RKO (cell line): ENCODE measurements around the gene KLK1.
A peak's percentile ranks its signal among the peaks of the same experiment; 100 is the strongest.

Source experiments
- DNase-seq: peaks from one replicate; pipeline ENCODE4 v3.0.0-alpha.2; 2016; ENCODE audit warnings: low spot score

The KLK1 gene

DNA sequence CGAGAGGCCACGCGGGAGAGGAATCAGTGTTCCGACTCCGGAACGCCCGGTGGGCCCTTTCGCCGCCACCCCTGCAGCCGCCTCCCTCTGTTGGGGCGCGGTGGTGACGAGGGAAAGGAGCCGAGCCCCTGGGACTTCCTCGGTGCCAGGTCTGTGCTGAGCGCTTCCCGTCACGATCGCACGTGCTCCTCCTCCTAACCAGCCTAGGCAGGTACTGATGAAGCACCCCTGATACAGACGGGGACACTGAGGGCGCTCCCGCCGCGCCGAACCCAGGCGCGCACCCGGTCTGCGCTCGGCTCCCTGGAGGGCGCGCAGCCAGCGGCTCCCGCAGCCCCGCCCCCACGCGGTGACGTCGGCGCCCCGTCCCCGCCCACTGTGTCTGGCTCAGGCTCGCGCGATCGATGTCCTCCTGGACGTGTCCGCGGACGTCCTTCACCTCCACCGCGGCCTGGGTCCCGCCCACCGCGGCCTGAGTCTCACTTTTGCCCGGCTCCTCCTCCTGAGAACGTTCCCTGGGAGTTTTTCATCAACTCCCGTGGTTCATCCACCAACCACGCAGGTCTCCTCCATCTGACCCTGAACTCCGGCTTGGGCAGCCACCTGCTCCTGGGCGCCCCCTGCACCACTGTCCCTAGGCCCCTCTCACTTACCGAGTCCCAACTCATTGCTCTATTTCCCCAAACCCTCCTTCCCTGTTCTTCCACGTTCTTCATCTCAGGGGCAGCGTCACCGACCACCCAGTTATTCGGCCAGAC, 12.4 kb upstream of the KLK1 start:
- DNase-seq: peak; percentile 80

DNA sequence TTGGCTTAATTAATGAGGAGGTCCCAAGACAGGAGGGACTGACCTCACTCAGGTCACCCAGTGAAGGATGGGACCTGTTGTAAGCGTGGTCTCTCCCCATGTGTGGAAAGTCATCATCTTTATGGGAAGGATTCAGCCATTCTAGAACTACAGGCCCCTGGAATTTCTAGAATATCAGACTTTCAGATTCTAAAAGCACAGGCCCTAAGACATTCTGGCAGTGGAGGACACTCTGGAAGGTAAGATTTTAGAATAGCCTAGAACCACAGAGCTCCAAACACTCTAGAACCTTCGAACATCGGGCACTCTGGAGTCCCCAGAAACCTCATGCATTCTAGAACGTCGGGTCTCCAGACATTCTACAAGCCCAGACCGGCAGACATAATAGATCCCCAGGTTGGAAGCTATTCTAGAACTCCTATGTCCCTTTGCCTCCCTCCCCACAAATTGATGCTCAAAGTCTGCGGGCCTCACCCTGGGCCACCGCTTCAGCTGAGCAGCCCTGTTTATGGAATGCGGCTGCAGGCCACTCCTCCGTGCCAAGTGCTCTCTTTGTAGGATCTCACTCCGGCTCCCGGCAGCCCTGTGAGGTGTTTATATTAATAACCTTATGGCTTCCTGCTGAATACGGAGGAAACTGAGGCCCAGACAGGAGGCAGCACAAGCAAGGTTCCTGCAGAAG, 11.7 kb upstream of the KLK1 start:
- peak; percentile 41 for DNase-seq

DNA sequence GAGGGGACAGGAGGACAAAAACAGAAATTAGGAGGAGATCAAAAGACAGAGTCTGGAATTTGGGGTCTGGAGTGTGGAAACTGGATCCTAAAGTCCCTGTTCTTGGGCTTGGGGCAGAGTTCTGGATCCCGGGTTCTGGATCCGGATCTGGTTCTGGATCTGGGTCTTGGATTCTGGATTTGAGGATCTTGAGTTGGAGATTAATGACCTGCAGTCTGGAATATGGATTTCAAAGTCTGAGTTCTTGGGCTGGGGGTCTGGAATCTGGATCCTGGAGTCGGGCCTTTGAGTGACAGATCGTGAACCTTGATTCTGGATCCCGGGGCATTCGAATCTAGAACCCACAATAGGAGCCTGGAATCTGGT, 10.2 kb upstream of the KLK1 start:
- no peak for DNase-seq

DNA sequence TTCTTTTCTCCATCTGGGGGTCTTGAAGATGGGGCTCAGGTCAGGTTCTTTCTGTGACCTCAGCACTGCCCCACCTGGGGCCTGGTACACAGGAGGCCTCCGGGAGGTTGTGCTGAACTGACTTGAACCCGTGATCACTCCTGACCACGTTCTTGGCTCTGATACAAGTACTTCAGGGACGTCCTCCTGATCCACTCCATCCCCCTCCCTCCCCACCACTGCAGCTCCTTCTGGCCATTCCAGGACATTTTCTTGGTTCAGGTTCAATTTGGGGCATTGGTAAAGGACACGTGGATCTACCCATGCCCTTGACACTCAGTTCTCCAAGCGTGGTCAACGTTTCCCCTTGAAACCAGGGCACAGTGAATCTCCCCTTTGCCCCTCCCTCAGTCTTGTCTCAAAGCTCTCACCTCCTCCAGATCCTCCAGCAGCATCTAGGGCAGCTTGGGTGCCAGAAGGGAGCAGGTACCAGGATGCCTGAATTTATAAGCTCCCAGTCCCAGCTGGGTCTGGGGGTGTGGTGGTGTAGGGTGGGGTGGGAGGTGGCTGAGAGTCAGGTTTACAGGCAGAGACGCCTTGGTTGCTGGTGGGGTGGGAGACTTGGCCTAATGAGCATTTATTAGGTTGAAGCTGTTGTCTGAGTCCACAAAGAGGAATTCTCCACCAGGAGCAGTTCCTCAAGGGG, 9.7 kb upstream of the KLK1 start, which contains the start of gene KLK15:
TSS of gene KLK15 (minus strand) at position 458 of the 685 bp plus-strand sequence. CDS start 2,082 bp downstream, outside the sequence.
- DNase-seq: no peak

DNA sequence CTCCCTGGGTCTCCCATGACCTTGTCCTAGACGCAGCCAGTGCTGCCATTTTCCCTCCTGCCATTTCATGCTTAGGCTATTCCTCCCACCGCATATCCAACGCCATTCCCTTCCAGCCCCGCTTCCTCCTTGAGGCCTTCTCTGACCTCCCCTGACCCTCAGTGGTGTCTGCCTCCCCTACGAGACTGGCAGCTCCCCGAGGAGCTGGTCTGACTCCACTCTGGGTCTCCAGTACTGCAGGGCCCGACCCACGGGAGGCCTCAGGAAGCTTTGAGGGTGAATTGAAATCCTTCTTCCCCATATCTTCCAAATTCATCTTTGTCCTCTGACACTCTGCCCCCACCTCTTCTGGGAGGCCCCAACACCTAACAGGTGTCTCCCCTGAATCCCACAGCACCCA, 9.1 kb upstream of the KLK1 start:
- no peak for DNase-seq

DNA sequence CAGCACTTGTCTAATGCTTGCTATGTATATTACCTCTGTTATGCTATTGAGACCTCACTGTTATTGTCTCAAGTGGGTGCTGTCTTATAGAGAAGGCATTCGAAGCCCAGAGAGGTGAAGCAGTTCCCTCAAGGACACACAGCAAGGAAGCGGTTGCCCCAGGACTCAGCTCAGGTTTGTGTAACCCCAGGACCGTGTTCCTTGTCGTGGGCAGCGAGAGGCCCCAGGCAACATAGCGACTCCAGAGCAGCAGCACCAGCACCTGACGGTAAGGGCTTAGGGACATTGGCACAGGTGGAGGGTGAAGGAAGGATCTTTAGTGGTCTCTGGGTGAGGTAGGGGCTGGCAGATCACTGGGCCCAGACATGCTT, 7.4 kb upstream of the KLK1 start:
- DNase-seq: no peak

DNA sequence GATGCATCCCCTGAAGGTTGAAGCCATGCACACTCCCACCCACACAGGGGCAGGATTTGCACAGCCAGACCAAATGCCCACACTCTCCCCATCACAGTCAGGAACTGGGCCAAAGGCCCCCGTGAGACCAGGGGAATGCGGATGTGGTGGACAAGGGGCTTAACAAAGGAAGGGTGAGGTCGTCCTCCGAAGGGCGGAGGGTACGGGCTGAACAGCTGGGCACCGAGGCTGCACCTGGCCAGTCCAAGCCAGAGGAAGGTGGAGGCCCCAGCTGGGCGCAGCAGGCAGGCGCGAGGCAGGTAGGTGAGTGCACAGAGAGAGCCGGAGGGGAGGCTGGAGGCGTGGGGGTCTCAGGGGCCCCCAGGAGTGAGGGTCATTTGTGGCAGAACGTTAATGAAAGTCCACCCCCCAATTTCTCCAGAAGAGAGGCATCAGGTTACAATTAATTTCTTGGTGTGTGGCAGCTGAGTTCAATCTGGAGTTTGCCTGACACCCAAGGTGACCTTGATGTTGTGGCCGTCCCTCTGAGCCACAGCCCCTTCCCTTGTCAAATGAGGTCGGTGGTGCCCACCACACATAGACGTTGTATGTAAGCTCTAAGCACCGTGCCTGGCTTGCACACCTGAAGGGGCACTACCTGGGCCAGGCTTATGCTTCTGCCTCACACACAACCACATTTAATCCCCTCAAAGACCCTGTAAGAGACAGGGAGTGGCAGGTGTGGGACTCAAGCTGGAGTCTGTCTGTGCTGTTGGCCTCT, 6.9 kb upstream of the KLK1 start:
- no peak for DNase-seq

DNA sequence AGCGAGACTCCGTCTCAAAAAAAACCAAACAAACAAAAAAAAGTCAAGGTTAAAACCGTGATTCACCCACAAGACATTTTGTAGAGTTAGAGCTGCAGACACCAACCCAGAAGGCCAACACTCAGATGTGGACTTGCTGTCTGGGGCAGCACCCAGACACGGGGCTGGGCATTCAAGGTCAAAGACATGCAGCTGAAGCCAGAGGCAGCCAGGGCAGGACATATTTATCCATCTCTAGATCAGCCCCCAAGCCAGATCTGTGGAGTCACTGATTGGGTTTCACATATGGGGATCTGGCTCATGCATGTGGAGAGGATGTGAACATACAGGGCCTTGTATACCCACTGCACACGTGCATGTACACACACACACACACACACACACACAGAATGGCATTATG, 6.2 kb upstream of the KLK1 start:
- no peak for DNase-seq

DNA sequence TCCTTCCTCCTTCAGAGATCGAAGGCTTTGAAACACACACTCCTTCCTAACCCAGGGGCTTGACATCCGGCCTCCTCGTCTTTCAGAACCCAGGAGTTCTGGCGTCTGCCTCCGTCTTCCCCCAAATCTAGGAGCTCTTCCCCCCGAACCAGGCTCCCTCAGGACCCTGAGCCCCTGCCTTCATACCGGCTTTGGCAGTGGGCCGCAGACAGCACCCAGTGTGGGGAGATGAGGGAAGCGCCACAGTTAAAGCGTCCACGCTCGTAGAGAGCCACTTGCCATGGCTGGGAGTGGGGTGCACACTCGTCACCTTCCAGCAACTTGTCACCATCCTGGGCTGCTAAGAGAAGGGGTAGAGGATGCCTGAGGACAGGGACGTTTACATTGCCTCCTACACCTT, 3.9 kb upstream of the KLK1 start:
- DNase-seq: no peak

DNA sequence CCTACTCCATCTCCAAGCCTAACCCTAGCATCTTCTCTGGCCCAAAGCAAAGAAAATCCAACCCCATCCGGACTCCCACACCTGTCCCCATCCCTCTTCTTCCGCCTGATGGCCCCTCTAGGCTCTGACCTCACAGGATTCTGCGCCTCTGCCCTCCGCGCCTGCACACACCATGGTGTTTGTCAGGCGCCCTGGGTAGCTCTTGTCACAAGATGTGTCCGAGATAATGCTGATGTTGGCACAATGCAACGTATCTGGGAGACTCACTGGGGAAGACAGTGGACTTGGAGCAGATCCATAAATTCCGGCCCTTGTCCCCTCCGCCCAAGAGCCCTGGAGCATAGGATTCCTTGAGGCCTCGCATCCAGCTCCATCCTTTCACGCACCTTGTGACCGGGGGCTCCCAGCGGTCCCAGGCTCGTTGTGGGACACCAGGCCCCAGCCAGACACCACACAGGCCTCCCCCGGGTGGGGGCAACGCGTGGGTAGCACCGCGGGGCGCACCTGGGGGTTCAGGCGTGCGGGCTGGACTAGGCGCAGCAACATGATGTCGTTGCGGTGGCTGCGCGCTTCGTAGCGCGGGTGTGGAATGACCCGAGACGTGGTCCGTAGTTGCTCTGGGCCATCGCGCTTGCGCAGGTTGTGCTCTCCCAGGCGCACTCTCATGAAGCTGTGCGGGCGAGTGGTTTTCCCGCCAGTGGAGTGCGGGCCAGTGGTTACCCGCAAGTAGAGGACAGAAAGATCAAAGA, 3.1 kb upstream of the KLK1 start:
- no peak for DNase-seq

DNA sequence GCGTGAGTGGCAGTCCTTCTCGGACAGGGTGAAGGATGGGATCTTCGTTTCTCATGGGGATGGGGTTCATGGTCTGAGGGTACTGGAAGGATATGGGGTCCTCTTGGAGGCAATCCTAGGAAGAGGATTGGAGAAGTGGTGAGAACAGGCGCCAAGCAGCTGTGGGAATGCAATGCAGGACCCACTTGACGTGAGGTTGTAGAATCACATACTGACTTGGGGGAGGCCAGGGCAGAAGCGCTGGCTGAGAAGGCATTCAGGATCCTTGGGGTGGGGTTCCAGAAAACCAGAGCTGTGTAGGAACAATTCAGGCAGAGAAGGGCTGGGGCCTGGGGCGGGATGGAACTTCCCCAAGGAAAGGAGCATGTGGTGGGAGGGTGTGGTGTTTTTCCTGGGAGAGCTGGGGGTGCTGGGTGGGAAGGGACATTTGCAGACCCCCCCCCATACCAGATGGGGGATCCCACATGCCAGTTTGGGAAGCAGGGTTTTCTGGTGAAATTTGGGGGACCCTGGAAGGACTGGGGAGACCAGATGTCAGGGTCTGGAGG, 852 bp downstream of the KLK1 start:
- no peak for DNase-seq

DNA sequence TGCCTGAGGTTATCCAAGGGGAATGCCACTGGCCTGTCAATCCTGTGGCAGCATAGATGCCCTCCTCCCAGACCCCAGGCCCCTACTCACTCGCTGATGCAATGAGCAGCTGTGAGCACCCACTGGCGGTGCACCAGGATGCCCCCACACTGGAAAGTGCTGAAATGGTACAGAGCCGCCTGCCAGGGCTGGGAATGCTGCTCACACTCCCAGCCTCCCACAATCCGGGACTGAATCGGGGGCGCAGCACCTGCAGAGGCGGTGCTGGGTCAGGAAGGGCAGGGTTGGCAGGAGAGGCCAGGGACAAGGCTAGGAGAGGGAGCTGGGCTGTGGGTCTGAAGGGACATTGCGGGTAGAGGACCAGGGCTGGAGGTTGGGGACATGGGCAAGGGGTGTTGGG, 2.0 kb downstream of the KLK1 start:
- no peak for DNase-seq

DNA sequence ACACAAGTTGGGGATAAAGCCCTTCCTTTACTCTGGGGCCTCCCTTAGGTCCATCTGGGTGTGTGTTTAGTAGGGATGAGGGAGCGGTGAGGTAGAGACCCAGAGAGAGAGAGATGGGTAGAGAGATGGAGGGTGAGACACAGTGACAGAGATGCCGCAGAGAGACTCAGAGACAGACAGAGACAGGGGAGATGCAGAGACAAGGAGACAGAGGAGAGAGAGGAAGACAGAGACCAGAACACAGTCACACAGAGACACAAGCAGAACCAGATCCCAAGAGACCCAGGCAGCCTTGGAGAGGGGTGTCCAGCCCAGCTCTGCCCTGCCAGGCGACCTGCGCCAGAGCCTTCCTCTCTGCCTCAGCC, 2.4 kb downstream of the KLK1 start:
- DNase-seq: no peak

DNA sequence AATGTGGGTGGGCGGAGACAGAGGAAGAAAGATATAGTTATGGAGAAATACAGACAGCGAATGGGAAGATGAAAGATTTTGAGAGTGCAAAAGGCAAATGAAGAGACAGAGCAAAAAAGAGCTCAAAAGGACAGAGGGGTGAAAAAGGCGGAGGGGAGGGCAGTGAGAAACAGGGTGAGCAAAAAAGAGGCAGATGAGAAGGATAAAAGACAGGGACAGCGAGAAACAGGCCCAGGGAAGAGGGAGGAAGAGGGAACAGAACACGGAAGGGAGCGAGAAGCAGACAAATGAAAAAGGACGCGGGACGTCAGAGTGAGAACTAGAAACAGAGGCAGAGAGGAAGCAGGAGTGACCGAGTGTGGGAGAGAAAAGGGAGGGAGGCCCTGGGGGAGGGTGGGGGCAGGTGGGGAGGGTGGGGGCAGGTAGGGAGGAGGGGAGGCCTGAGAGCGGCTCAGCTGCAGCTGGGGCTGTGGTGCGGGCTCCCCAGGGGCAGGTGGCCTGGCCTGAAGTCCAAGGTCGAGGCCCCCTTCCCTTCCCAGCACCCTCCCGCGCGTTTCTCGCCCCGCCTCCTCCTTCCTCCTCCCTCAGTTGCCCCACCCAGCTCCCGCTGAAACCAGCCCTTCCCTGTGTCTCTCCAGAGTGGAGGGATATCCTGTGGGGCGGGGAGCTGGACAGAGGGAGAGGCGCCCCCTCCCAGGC, 2.9 kb downstream of the KLK1 start:
- no peak for DNase-seq

DNA sequence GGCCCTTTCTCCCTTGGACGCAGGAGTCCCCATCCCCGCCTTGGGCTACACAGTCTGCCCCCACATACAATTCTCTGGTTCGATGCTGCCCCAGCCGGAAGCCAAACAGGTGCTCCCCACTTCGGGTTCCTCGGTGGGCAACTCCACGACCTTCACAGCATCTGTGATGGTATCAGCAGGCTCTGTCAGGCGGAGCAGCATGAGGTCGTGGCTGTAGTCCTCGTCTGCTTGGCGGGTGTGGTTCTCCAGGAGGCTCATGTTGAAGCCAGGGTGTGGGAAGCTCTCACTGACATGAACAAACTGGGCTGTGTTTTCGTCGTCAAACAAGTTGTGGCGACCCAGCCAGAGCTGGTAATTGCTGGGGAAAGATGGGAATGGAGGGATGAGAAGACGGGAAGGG, 3.5 kb downstream of the KLK1 start:
- no peak for DNase-seq

DNA sequence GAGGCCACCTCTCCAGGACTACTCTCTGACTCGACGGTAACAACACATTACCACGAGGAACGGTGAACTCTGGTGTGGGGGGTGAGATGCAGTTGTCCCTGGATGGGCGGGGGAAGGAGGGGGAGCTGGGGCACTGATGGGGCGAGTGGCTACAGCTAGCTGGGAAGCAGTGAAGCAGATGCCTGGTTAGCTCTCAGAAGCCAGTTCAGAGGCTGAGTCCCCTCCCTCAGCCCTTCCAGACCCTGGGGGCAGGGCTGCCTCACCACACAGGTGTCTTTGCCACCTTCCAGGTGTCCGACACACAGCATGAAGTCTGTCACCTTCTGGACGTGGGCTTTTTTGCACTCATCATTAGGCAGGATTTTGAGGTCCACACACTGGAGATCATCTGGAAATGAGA, 4.0 kb downstream of the KLK1 start:
- DNase-seq: no peak

DNA sequence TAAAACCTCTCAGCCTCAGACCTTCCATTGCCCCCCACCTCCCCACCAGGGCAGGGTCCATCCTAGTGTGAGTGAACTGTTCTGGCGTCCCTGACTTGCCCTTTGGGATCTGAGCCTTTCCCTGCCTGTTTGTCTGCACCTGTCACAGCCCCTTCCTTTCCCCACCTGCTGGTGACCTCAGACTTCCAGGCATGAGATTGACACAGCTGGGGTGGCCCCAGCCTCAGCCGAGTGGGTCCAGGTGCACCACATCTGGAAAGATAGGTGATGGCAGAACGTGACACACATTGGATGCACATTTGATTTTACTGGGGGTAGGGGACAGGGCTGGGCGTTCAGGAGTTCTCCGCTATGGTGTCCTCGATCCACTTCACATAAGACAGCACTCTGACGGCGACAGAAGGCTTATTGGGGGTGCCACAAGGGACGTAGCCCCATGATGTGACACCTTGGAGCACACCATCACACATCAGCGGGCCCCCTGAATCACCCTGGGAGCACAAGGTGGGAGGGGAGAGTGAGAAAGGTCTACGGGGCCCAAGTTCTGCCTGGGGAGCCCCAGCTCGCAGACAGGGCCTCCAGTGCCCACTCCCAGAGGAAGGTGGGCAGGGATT, 4.6 kb downstream of the KLK1 start:
- no peak for DNase-seq

DNA sequence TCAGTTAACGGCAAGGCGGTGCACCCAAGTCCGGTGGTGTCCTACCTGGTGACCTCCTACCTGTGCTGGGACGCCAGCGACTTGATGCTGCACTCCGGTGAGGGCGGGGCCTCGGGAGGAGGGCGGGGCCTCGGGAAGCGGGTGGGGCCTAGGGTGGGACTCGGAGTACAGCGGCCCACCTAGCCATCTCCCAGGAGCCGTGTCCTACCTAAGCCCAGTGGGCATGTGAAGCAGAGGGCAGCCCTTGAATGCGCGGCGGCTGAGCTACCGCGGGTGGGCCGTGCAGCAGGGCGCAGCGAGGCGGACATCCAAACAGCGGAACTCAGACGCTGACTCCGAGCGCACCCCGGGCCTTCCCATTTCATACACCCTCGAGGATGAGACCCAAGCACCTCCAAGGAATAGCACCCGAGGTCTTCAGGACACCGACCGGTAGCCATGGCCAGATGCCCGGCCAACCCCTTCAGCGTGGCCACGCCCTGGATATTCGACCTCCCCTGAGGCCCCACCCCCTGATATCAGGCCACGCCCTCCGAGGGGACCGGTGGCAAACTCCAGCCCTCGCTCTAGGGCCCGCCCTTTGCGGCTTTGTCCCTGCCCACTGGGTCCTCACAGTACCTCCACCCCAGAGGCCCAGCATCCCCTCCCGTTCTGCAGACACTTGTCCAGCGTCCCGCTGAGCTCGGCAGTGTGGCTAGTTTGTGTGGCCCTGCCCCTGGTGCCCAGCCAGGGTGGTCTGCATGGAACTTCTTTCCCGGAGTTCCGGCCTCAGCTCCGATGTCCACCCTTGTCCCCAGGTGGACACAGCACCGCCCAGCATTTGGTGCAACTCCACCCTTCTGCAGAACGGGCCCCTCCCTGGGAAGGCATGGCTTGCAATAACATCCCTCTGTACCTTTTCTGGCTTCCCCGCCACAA, 5.4 kb downstream of the KLK1 start:
- no peak for DNase-seq

DNA sequence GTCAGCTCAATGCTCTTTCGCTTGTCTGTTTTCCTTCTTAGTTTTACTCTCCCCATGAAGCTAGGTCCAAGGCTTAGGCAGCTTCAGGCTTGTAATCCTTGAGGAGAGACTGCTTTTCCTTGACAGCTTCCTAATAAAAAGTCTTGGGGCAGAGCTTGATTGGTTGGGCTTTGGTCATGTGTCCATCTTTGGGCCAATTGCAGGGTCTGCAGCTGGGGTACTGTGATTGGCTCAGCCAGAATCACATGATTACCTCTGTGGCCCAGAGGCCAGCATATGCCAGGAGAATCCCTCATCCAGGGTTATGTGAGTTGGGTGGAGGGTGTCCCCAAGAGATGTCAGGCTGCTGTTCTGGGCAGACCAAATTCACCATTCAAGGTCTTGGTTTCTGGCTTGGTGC, 8.1 kb downstream of the KLK1 start:
- DNase-seq: no peak
